ENCODE measurements around the gene PINK1. TPM values are rescaled to one million over a fixed set of nuclear protein-coding genes. Genes with fewer than 3 reads are reported as not detected.

The PINK1 gene
- 17.0 and 18.2 TPM in 2 replicates for total RNA-seq (2021)
- long read RNA-seq, partial matches to known transcripts = 11 of 20 reads
- long read RNA-seq, other reads (novel, unspliced or antisense) = 6 of 20 reads

DNA sequence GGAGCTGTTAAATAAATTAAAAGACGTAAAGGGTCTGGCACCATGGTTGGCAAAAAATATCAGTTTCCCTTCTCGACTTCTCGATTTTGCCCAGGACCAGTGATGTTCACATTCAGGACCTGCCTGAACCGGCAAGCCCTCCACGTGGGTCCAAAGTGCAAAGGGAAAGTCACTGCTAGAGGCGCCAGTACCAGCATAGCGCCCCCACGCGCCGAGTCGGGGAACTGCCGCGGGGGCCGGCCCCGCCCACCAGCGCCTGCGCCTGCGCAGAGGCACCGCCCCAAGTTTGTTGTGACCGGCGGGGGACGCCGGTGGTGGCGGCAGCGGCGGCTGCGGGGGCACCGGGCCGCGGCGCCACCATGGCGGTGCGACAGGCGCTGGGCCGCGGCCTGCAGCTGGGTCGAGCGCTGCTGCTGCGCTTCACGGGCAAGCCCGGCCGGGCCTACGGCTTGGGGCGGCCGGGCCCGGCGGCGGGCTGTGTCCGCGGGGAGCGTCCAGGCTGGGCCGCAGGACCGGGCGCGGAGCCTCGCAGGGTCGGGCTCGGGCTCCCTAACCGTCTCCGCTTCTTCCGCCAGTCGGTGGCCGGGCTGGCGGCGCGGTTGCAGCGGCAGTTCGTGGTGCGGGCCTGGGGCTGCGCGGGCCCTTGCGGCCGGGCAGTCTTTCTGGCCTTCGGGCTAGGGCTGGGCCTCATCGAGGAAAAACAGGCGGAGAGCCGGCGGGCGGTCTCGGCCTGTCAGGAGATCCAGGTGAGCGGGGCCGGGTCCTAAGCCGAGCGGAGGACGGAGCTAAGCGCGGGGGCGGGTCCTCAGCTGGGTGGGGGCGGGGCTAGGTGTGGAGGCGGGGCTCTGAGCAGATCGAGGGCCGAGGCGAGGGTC lies at the start of gene PINK1:
TSS of gene PINK1 (plus strand) at position 269 of the 875 bp plus-strand sequence. CDS start at position 360, 91 bp downstream.
- Histone ChIP-seq H4K91ac (ENCODE audit: insufficient read length, low read depth, low read length) (no peak within 1 kb of the TSS), H3K23ac (ENCODE audit: insufficient read length, low read depth, low read length) (no peak within 1 kb of the TSS), H2AK5ac (ENCODE audit: insufficient read length, low read length) (no peak within 1 kb of the TSS), H3K27me3 (ENCODE audit: insufficient read depth, low read length) (no peaks in the 10 kb centered on the region), H3K4ac (ENCODE audit: low read depth, low read length) (no peak within 1 kb of the TSS), H2AFZ (ENCODE audit: low read length) (peak within 1 kb of the TSS; percentile 95), H3K9me3 (ENCODE audit: control insufficient read depth, low read depth, low read length) (peaks cover 6% of the 10 kb centered on the region), H2BK15ac (ENCODE audit: low read depth, low read length) (no peak within 1 kb of the TSS), H3K79me1 (ENCODE audit: insufficient read depth, low read depth, low read length, poor library complexity, severe bottlenecking) (no peaks in the 10 kb centered on the region), H3K14ac (ENCODE audit: insufficient read depth, low read length) (no peak within 1 kb of the TSS; the same call in 1 of the 2 replicates), H2BK120ac (ENCODE audit: low read depth, low read length, poor library complexity, severe bottlenecking) (no peak within 1 kb of the TSS), H3K27ac (ENCODE audit: insufficient read length, low read depth, low read length) (peak within 1 kb of the TSS; percentile 59), H3K23me2 (ENCODE audit: insufficient read length, low read depth, low read length, poor library complexity, severe bottlenecking) (peaks cover 9% of the 10 kb centered on the region), H2BK5ac (ENCODE audit: insufficient read length, low read length) (no peak within 1 kb of the TSS), H3K56ac (ENCODE audit: insufficient read length, low read depth, low read length) (no peak within 1 kb of the TSS), H3K9ac (ENCODE audit: extremely low read depth, insufficient read length, low read length) (peak within 1 kb of the TSS; percentile 56), H3K79me2 (ENCODE audit: insufficient read depth, low read length) (no peaks in the 10 kb centered on the region), H4K5ac (ENCODE audit: insufficient read length, low read depth, low read length) (no peak within 1 kb of the TSS), H4K20me1 (ENCODE audit: control insufficient read depth, insufficient read depth, insufficient read length) (no peaks in the 10 kb centered on the region), H3T11ph (ENCODE audit: low read length) (no peak within 1 kb of the TSS), H2BK20ac (ENCODE audit: low read depth, low read length, poor library complexity, severe bottlenecking) (no peak within 1 kb of the TSS), H3K4me1 (ENCODE audit: insufficient read depth, low read length) (no peaks in the 10 kb centered on the region), H4K8ac (replicated peaks; ENCODE audit: insufficient read length, low read depth, low read length) (no peak within 1 kb of the TSS), H2BK12ac (ENCODE audit: insufficient read length, low read depth, low read length) (no peak within 1 kb of the TSS), H3K18ac (ENCODE audit: insufficient read length, low read depth, low read length) (no peak within 1 kb of the TSS), H3K4me2 (ENCODE audit: insufficient read depth, insufficient read length, low read length) (peak within 1 kb of the TSS; percentile 95)
- peak; percentile 95 for DNase-seq
- peak within 1 kb of the TSS; percentile 92 to 95 (median 95); a peak in 4 of 7 replicates for H3K27ac Mint-ChIP-seq
- peak; percentile 99 for TF ChIP-seq CTCF (conservative IDR thresholded peaks at IDR 0.05)
- H3K9me3 Mint-ChIP-seq = peaks cover 10% of the 10 kb centered on the region in 2 experiments
- WGBS (ENCODE audit: extremely low coverage, insufficient read length, low lambda C conversion rate) = no CpG with 5 or more reads among the region's 93 CpGs
- no peaks in the 10 kb centered on the region; the same call in none of the 2 replicates for H3K27me3 Mint-ChIP-seq (ENCODE audit: low read depth)
- H3K4me1 Mint-ChIP-seq = peaks cover 12 to 16% of the 10 kb centered on the region in 2 experiments
- peaks cover 2 to 13% (median 5%) of the 10 kb centered on the region in 3 experiments for H3K36me3 Mint-ChIP-seq (ENCODE audit: insufficient read depth in 1 of 3, low read depth in 3 of 3)
- H3K4me3 Mint-ChIP-seq = peak within 1 kb of the TSS; percentile 79 to 92
